Measurements from ENCODE around the gene FTCDNL1.

FTCDNL1 gene

DNA sequence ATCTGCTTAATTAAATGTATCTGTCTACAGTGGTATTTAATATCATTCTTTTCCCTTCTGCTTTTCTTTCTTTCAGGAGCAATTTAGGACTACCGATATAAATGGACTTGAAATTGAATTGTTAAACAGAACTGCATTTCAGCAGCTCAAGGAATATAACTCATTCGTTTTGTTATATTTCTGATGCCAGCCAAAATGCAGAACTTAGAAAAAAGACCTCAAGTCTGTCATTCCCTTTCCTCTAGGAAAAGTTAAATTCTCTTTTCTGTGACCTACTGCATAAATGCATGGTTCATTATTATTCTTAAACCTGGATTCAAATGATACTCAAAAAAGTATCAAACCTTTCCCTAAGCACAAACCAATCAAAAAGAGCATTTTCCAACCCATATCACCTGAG lies 21.4 kb downstream of the FTCDNL1 start:
- H3K36me3 ChIP-seq (ENCODE audit: control insufficient read depth in 2 of 2, insufficient read depth in 1 of 2, low read length in 2 of 2) = no peaks in the 10 kb centered on the region
- no peak overlapping the region for H3K27ac ChIP-seq (ENCODE audit: extremely low read depth, low read depth, low read length)
- peaks cover 7% of the 10 kb centered on the region for H3K4me1 ChIP-seq (ENCODE audit: control insufficient read depth, insufficient read depth, low read length)
- POLR2A ChIA-PET = no interaction called here
- no peaks in the 10 kb centered on the region for H3K9me3 ChIP-seq (ENCODE audit: control insufficient read depth, insufficient read depth, low read depth, low read length)
- CTCF ChIA-PET = no interaction called here
- TF ChIP-seq ZNF600 (tag by site-specific recombination; IDR thresholded peaks at IDR 0.05) (no peak), ZXDB (tag by site-specific recombination; IDR thresholded peaks at IDR 0.05) (no peak), ZNF133 (tag by site-specific recombination; IDR thresholded peaks at IDR 0.05) (no peak), ZNF114 (tag by site-specific recombination; IDR thresholded peaks at IDR 0.05) (no peak), ZNF335 (tag by site-specific recombination; conservative IDR thresholded peaks at IDR 0.05) (no peak), KLF10 (tag by site-specific recombination; IDR thresholded peaks at IDR 0.05) (no peak), REPIN1 (tag by site-specific recombination; IDR thresholded peaks at IDR 0.05; ENCODE audit: low read depth) (no peak), ZNF514 (tag by site-specific recombination; IDR thresholded peaks at IDR 0.05) (no peak), KLF1 (tag by site-specific recombination; IDR thresholded peaks at IDR 0.05) (no peak), ZNF37A (tag by site-specific recombination; IDR thresholded peaks at IDR 0.05) (no peak), ZNF792 (tag by site-specific recombination; IDR thresholded peaks at IDR 0.05) (no peak), SCRT2 (tag by site-specific recombination; IDR thresholded peaks at IDR 0.05) (no peak), ZNF791 (tag by site-specific recombination; IDR thresholded peaks at IDR 0.05) (no peak), ZNF404 (tag by site-specific recombination; IDR thresholded peaks at IDR 0.05) (no peak), ZNF626 (tag by site-specific recombination; IDR thresholded peaks at IDR 0.05) (no peak), ZNF24 (tag by site-specific recombination; IDR thresholded peaks at IDR 0.05) (no peak), ZNF248 (tag by site-specific recombination; IDR thresholded peaks at IDR 0.05) (no peak), KLF16 (tag by site-specific recombination; IDR thresholded peaks at IDR 0.05) (no peak)
- TF ChIP-seq, protein P1, sequence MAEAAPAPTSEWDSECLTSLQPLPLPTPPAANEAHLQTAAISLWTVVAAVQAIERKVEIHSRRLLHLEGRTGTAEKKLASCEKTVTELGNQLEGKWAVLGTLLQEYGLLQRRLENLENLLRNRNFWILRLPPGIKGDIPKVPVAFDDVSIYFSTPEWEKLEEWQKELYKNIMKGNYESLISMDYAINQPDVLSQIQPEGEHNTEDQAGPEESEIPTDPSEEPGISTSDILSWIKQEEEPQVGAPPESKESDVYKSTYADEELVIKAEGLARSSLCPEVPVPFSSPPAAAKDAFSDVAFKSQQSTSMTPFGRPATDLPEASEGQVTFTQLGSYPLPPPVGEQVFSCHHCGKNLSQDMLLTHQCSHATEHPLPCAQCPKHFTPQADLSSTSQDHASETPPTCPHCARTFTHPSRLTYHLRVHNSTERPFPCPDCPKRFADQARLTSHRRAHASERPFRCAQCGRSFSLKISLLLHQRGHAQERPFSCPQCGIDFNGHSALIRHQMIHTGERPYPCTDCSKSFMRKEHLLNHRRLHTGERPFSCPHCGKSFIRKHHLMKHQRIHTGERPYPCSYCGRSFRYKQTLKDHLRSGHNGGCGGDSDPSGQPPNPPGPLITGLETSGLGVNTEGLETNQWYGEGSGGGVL (tag by site-specific recombination; IDR thresholded peaks at IDR 0.05) = no peak
- no peak overlapping the region for H3K4me3 ChIP-seq (ENCODE audit: low read depth, low read length)

DNA sequence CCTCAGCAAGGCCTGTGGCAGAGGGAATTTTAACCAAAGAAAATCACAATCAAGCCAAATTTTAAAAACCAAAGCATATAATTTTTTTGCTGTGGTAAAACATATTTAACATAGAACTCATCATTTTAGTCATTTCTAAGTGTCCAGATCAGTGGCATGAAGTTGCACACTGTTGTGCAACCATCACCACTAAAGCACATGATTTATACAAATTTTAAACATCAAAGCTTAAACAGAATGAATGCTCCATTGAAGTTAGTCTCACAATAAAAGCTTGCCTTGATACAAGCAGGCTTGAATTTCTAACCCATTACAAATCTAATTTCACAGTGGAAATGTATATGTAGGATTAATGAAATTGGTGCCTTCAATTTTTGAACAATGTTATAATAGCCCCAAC lies 31.2 kb downstream of the FTCDNL1 start:
- ChIA-PET CTCF (no interaction called here), POLR2A (no interaction called here)
- 0 out of 2 replicates have a peak, but pooled peaks cover 2% of the 10 kb centered on the region for H3K4me1 ChIP-seq (ENCODE audit: control insufficient read depth, insufficient read depth, low read length)
- H3K36me3 ChIP-seq (ENCODE audit: control insufficient read depth in 2 of 2, insufficient read depth in 1 of 2, low read length in 2 of 2) = no peaks in the 10 kb centered on the region
- H3K9me3 ChIP-seq (ENCODE audit: control insufficient read depth, insufficient read depth, low read depth, low read length) = no peaks in the 10 kb centered on the region
- TF ChIP-seq, protein P2, sequence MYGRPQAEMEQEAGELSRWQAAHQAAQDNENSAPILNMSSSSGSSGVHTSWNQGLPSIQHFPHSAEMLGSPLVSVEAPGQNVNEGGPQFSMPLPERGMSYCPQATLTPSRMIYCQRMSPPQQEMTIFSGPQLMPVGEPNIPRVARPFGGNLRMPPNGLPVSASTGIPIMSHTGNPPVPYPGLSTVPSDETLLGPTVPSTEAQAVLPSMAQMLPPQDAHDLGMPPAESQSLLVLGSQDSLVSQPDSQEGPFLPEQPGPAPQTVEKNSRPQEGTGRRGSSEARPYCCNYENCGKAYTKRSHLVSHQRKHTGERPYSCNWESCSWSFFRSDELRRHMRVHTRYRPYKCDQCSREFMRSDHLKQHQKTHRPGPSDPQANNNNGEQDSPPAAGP (tag by site-specific recombination; IDR thresholded peaks at IDR 0.05) = no peak
- TF ChIP-seq, protein P3, sequence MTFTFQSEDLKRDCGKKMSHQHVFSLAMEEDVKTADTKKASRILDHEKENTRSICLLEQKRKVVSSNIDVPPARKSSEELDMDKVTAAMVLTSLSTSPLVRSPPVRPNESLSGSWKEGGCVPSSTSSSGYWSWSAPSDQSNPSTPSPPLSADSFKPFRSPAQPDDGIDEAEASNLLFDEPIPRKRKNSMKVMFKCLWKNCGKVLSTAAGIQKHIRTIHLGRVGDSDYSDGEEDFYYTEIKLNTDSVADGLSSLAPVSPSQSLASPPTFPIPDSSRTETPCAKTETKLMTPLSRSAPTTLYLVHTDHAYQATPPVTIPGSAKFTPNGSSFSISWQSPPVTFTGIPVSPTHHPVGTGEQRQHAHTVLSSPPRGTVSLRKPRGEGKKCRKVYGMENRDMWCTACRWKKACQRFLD (tag by site-specific recombination; IDR thresholded peaks at IDR 0.05) = no peak
- TF ChIP-seq, protein P4, sequence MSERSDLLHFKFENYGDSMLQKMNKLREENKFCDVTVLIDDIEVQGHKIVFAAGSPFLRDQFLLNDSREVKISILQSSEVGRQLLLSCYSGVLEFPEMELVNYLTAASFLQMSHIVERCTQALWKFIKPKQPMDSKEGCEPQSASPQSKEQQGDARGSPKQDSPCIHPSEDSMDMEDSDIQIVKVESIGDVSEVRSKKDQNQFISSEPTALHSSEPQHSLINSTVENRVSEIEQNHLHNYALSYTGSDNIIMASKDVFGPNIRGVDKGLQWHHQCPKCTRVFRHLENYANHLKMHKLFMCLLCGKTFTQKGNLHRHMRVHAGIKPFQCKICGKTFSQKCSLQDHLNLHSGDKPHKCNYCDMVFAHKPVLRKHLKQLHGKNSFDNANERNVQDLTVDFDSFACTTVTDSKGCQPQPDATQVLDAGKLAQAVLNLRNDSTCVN (tag by site-specific recombination; optimal IDR thresholded peaks at IDR 0.05) = no peak
- no peak for TF ChIP-seq HOXA7 (CRISPR knock-in tag; IDR thresholded peaks at IDR 0.05; ENCODE audit: borderline replicate concordance)
- TF ChIP-seq ZNF501 (tag by site-specific recombination; IDR thresholded peaks at IDR 0.05) = no peak
- H3K27ac ChIP-seq (ENCODE audit: extremely low read depth, low read depth, low read length) = no peak overlapping the region
- H3K4me3 ChIP-seq (ENCODE audit: low read depth, low read length) = no peak overlapping the region

All from HEK293 (cell line).